Endodermal cell (in vitro differentiated cells): ENCODE data around the gene GSTP1. TPM values are rescaled to one million over a fixed set of nuclear protein-coding genes. Genes with fewer than 3 reads are reported as not detected.
"Not testable (repeated sequence)": the region's sequence is repeated elsewhere in the genome, so short reads cannot be mapped to it uniquely, and the experiment has no call there.

ENCODE experiments used
- DNase-seq: peaks from one replicate; pipeline ENCODE4 v3.0.0-alpha.2; 2017
- H3K27ac ChIP-seq: 2 replicates; pipeline ENCODE4 v1.5.1; 2013; ENCODE audit warnings: mild to moderate bottlenecking, low read depth, low read length, moderate library complexity
- H3K27me3 ChIP-seq: 2 replicates; pipeline ENCODE4 v1.6.1; 2013; ENCODE audit warnings: mild to moderate bottlenecking, low read length, moderate library complexity; ENCODE audit not compliant: insufficient read depth, control insufficient read depth, poor library complexity, severe bottlenecking
- H3K36me3 ChIP-seq: 2 replicates; pipeline ENCODE4 v1.7.0; 2013; ENCODE audit warnings: mild to moderate bottlenecking, low read length, moderate library complexity; ENCODE audit not compliant: control insufficient read depth, insufficient read depth
- H3K4me1 ChIP-seq: one replicate; pipeline ENCODE4 v1.7.0; 2013; ENCODE audit warnings: low read length; ENCODE audit not compliant: control insufficient read depth, insufficient read depth
- H3K4me3 ChIP-seq: 2 replicates; pipeline ENCODE4 v1.5.1; 2013; ENCODE audit warnings: mild to moderate bottlenecking, low read length, moderate library complexity
- H3K9ac ChIP-seq: 2 replicates; pipeline ENCODE4 v1.6.1; 2013; ENCODE audit warnings: mild to moderate bottlenecking, low read length, moderate library complexity; ENCODE audit not compliant: poor library complexity, severe bottlenecking; ENCODE audit errors: extremely low read depth
- H3K9me3 ChIP-seq: 2 replicates; pipeline ENCODE4 v1.6.1; 2013; ENCODE audit warnings: mild to moderate bottlenecking, low read length, moderate library complexity; ENCODE audit not compliant: control insufficient read depth
- H3K27ac Mint-ChIP-seq: 2 replicates; pipeline ENCODE4 v1.8.0; 2020; ENCODE audit warnings: mixed read lengths
- H3K27me3 Mint-ChIP-seq: 2 replicates; pipeline ENCODE4 v1.8.0; 2021; ENCODE audit warnings: mild to moderate bottlenecking, mixed read lengths; ENCODE audit not compliant: insufficient read depth
- H3K36me3 Mint-ChIP-seq: 2 replicates; pipeline ENCODE4 v1.8.0; 2020; ENCODE audit warnings: low read depth, mixed read lengths
- H3K4me1 Mint-ChIP-seq: 2 replicates; pipeline ENCODE4 v1.8.0; 2020; ENCODE audit warnings: mixed read lengths
- H3K4me3 Mint-ChIP-seq: 2 replicates; pipeline ENCODE4 v1.8.0; 2020; ENCODE audit warnings: mild to moderate bottlenecking, moderate library complexity, mixed read lengths
- H3K9me3 Mint-ChIP-seq: 2 replicates; pipeline ENCODE4 v1.8.0; 2020; ENCODE audit warnings: mild to moderate bottlenecking, mixed read lengths
- CTCF ChIP-seq: fragments of 200-600 bp; sonication (generic); conservative IDR thresholded peaks from 2 replicates; pipeline ENCODE4 v1.5.0; 2021; ENCODE audit warnings: antibody characterized with exemption, mild to moderate bottlenecking
- WGBS, 2 experiments: methylation state at CpG; one replicate each; pipeline versions ENCODE4 v1.1.5 to v1.1.7; 2013; ENCODE audit warnings: missing lambda C conversion rate in 2 of 2, mixed read lengths in 1 of 2; ENCODE audit not compliant: insufficient coverage in 1 of 2, insufficient read length in 1 of 2; 5-methylcytosine and 5-hydroxymethylcytosine counted together
- total RNA-seq, 2 donors: library from RNA; stranded (reverse); fragmentation: NEBNext Ultra II Directional in 1 of 2; extraction: Animal tissue kit (Norgen Biotek cat#: 25700) in 1 of 2; gene quantifications; 2 replicates in 1 of 2; 3 replicates in 1 of 2; pipeline ENCODE4 v1.2.1, GENCODE V29; 2021

GSTP1 gene
- total RNA-seq, 2 donors from 2014 or later: 1,359 to 1,473 TPM

DNA sequence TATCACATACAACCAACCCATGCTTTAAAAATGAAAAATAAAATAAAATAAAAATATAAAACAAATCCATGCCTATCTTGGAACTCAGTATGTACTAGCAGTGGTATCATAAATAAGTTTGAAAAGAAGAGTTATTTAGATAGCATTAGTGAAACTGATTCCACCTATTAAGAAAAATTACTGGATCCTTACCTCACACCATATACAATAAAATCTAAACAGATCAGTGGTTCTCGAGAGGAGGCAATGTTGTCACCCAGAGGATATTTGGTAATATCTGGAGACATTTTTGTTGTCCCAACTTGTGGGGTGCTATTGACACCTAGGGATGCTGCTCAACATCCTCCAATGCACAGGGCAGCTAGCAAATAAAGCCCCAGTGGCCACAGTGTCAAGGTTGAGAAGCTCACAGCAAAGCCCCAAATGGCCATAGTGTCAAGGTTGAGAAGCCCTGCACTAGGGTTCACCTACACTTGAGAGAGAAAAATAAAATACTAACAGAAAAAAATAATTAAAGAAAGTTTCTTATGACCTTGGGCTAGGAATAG, 13.2 kb downstream of the GSTP1 start:
- Histone ChIP-seq H3K27ac (no peak overlapping the region), H3K27me3 (no peaks in the 10 kb centered on the region), H3K36me3 (no peaks in the 10 kb centered on the region), H3K4me3 (no peak overlapping the region), H3K9me3 (peaks cover 20% of the 10 kb centered on the region), H3K4me1 (no peaks in the 10 kb centered on the region), H3K9ac (no peak overlapping the region)
- H3K36me3 Mint-ChIP-seq: no peaks in the 10 kb centered on the region
- no peak for DNase-seq
- no peaks in the 10 kb centered on the region for H3K27me3 Mint-ChIP-seq
- no peak overlapping the region for H3K4me3 Mint-ChIP-seq
- peaks cover 32% of the 10 kb centered on the region for H3K9me3 Mint-ChIP-seq
- H3K4me1 Mint-ChIP-seq: no peaks in the 10 kb centered on the region
- WGBS, 2 experiments: 100% methylated on average over 1 of the region's 1 CpG; no CpG with 5 or more reads in 1 of the 2 experiments
- H3K27ac Mint-ChIP-seq: no peak overlapping the region
- no peak for TF ChIP-seq CTCF

DNA sequence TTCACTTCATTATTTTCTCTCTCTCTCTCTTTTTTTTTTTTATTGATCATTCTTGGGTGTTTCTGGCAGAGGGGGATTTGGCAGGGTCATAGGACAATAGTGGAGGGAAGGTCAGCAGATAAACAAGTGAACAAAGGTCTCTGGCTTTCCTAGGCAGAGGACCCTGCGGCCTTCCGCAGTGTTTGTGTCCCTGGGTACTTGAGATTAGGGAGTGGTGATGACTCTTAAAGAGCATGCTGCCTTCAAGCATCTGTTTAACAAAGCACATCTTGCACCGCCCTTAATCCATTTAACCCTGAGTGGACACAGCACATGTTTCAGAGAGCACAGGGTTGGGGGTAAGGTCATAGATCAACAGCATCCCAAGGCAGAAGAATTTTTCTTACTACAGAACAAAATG, 13.8 kb downstream of the GSTP1 start:
- not testable (repeated sequence) for H3K4me3 ChIP-seq, H3K36me3 Mint-ChIP-seq, H3K4me3 Mint-ChIP-seq, H3K27me3 ChIP-seq, H3K27ac Mint-ChIP-seq, H3K4me1 ChIP-seq, H3K4me1 Mint-ChIP-seq, H3K9ac ChIP-seq, H3K36me3 ChIP-seq, DNase-seq, H3K27ac ChIP-seq, H3K27me3 Mint-ChIP-seq
- peaks cover 25% of the 10 kb centered on the region for H3K9me3 ChIP-seq
- H3K9me3 Mint-ChIP-seq: peaks cover 36% of the 10 kb centered on the region
- WGBS, 2 experiments: no CpG with 5 or more reads among the region's 3 CpGs

DNA sequence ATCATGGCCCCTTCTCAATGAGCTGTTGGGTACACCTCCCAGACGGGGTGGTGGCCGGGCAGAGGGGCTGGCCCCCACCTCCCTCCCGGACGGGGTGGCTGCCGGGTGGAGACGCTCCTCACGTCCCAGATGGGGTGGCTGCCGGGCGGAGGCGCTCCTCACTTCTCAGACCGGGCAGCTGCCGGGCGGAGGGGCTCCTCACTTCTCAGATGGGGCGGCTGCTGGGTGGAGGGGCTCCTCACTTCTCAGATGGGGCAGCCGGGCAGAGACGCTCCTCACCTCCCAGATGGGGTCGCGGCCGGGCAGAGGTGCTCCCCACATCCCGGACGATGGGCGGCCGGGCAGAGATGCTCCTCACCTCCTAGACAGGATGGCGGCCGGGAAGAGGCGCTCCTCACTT, 14.4 kb downstream of the GSTP1 start:
- H3K27ac ChIP-seq, DNase-seq, H3K36me3 ChIP-seq, H3K4me3 ChIP-seq, H3K9ac ChIP-seq, H3K4me1 Mint-ChIP-seq, H3K27me3 ChIP-seq, H3K27me3 Mint-ChIP-seq, H3K27ac Mint-ChIP-seq, H3K4me1 ChIP-seq, H3K36me3 Mint-ChIP-seq, H3K4me3 Mint-ChIP-seq: not testable (repeated sequence)
- H3K9me3 ChIP-seq: peaks cover 30% of the 10 kb centered on the region
- peaks cover 41% of the 10 kb centered on the region for H3K9me3 Mint-ChIP-seq
- WGBS, 2 experiments: 96 to 100% methylated on average over 2 to 26 of the region's 26 CpGs

DNA sequence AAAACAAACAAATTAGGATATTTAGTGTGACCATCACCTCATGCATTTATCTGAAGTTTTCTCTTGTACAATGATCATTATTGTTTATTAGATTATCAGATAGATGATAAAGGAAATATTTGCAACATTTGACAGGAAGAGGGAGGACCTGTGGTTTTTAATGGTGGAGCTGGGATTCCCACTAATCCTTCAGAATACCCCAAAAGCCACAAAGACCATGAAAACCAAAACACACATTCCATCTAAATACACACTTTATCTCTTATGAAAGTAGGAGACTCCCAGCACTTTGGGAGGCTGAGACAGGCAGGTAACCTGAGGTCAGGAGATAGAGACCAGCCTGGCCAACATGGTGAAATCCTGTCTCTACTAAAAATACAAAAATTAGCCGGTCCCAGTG, 15.5 kb downstream of the GSTP1 start:
- Mint-ChIP-seq H3K27ac (no peak overlapping the region), H3K4me3 (no peak overlapping the region), H3K27me3 (no peaks in the 10 kb centered on the region), H3K4me1 (peaks cover under 1% of the 10 kb centered on the region), H3K36me3 (no peaks in the 10 kb centered on the region), H3K9me3 (peaks cover 43% of the 10 kb centered on the region)
- no peak overlapping the region for H3K9ac ChIP-seq
- no peak overlapping the region for H3K4me3 ChIP-seq
- TF ChIP-seq CTCF: no peak
- no peak overlapping the region for H3K27ac ChIP-seq
- no peaks in the 10 kb centered on the region for H3K36me3 ChIP-seq
- peaks cover 32% of the 10 kb centered on the region for H3K9me3 ChIP-seq
- no peaks in the 10 kb centered on the region for H3K27me3 ChIP-seq
- no peak for DNase-seq
- no peaks in the 10 kb centered on the region for H3K4me1 ChIP-seq
- 63 to 89% methylated on average over 1 of the region's 1 CpG for WGBS, 2 experiments
